ENCODE data around the gene SYP. TPM values are rescaled to one million over a fixed set of nuclear protein-coding genes. Genes with fewer than 3 reads are reported as not detected.

The SYP gene
- total and polyA plus RNA-seq, 2 donors (not counting 3 experiments of a cell fraction or from before 2014, with no cell fraction given) = 0.21 to 0.77 TPM

GRCh38 chrX:49205443-49205842, 5.5 kb upstream of the SYP start:
- no peak overlapping the region for H3K9ac ChIP-seq (replicated peaks; ENCODE audit: extremely low read depth, insufficient read depth, low read length)
- peaks cover 1% of the 10 kb centered on the region for H3K4me1 ChIP-seq (ENCODE audit: control insufficient read depth, extremely low read depth, insufficient read depth, low read length)
- dilution Hi-C loops (cut with MboI; ENCODE audit: extremely low pct_ligation_motif_present, low sequenced_read_pairs) = no loop called here
- no peaks in the 10 kb centered on the region for H3K9me1 ChIP-seq (replicated peaks; ENCODE audit: control insufficient read depth, extremely low read depth, insufficient read depth, low read length)
- no peak overlapping the region for H3K4me3 ChIP-seq (replicated peaks in 1 of 3; ENCODE audit: insufficient read depth in 1 of 3, low read depth in 1 of 3, low read length in 3 of 3)
- ChIA-PET POLR2A (no interaction called here), CTCF (no interaction called here)
- H3K9me3 ChIP-seq (replicated peaks; ENCODE audit: control insufficient read depth, insufficient read depth, low read length) = no peaks in the 10 kb centered on the region
- TF ChIP-seq POLR2A (IDR thresholded peaks at IDR 0.05; ENCODE audit: low read depth, low read length) (no peak), CTCF (IDR thresholded peaks at IDR 0.05; ENCODE audit: extremely low read depth in 1 of 2, insufficient read depth in 1 of 2, low read depth in 1 of 2, low read length in 2 of 2) (no peak), MAX (IDR thresholded peaks at IDR 0.05; ENCODE audit: insufficient read depth, insufficient read length) (no peak), FOS (IDR thresholded peaks at IDR 0.05; ENCODE audit: borderline replicate concordance, insufficient read depth, low read length) (no peak), GATA2 (IDR thresholded peaks at IDR 0.05; ENCODE audit: insufficient read depth, insufficient read length, low read depth, low read length) (no peak), JUN (IDR thresholded peaks at IDR 0.05; ENCODE audit: borderline replicate concordance, insufficient read depth, insufficient read length, low read depth) (no peak), POLR2AphosphoS5 (IDR thresholded peaks at IDR 0.05; ENCODE audit: insufficient read depth, low read depth, low read length) (no peak), MYC (IDR thresholded peaks at IDR 0.05; ENCODE audit: low read depth, low read length) (no peak), EZH2 (IDR thresholded peaks at IDR 0.05; ENCODE audit: borderline replicate concordance, low read depth, low read length, severe bottlenecking) (no peak)
- DNase-seq (ENCODE audit: low read depth, low spot score) (no peak), FAIRE-seq (no peak)
- H2AFZ ChIP-seq (ENCODE audit: low read depth, low read length) = no peak overlapping the region
- no peak overlapping the region for H3K27ac ChIP-seq (ENCODE audit: insufficient read depth, low read depth, low read length)
- peaks cover 0 to 2% of the 10 kb centered on the region in 2 experiments for H3K27me3 ChIP-seq (ENCODE audit: control insufficient read depth in 2 of 2, insufficient read depth in 2 of 2, low read length in 2 of 2)
- intact Hi-C loops (cut with micrococcal nuclease) = no loop called here
- no TSS peak for BruUV-seq (replicated peaks)
- H3K4me2 ChIP-seq (ENCODE audit: insufficient read depth, low read length) = no peak overlapping the region
- no peaks in the 10 kb centered on the region for H4K20me1 ChIP-seq (replicated peaks; ENCODE audit: control insufficient read depth, extremely low read depth, insufficient read depth, low read length)
- no peaks in the 10 kb centered on the region for H3K36me3 ChIP-seq (ENCODE audit: control insufficient read depth in 2 of 2, extremely low read depth in 1 of 2, insufficient read depth in 2 of 2, low read length in 2 of 2)
- no peaks in the 10 kb centered on the region for H3K79me2 ChIP-seq (ENCODE audit: control insufficient read depth, insufficient read depth, low read length)
